EH (cell line): Measurements from ENCODE around the gene TBC1D17.

Experiments
- DNase-seq: peaks from one replicate; pipeline ENCODE4 v3.0.0-alpha.2; 2015; ENCODE audit warnings: low read depth

TBC1D17 gene

GRCh38 chr19:49861541-49862378 lies 15.7 kb upstream of the TBC1D17 start:
- no peak for DNase-seq

DNA sequence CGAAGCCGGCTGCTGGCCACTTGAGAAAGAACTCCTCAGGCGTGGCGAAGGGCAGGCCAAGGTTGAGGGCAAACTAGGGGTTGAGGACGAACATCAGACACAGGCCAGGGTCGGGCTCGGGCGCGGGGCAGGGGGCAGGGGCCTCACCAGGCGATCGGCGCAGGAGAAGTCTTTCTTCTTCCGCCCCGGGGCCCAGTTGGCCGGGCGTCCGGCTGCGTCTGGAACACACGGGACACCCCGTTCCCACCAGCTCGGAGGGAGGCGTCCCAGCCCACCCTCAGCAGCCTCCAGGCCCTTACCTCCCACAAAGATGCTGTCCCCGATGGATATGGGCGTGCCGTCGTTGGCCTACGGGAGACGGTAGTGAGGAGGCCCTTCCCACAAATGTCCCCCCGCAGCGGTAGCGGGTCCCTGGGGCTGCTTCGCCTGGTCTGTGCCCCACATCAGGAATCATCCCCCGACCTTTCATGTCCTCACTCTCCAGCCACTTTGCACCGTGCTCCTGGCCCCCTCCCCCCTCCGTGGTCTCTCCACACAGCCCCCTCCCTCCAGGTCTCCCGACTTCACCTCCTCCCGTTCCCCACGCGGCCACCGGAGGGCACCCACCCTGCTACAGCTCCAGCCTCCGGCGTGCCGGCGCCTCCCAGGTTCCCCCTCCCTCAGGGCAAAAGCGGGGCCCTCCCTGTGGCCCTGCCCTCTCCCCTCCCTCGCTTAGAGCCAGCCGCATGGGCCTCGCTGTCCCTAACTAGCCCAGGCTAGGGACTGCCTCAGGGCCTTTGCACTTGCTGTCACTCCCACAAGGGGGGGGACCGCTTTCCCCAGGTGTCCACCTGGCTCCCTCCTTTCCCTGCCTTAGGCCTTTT lies 14.9 kb upstream of the TBC1D17 start:
- no peak for DNase-seq

GRCh38 chr19:49863254-49863934 lies 14.1 kb upstream of the TBC1D17 start:
- DNase-seq, result no peak

DNA sequence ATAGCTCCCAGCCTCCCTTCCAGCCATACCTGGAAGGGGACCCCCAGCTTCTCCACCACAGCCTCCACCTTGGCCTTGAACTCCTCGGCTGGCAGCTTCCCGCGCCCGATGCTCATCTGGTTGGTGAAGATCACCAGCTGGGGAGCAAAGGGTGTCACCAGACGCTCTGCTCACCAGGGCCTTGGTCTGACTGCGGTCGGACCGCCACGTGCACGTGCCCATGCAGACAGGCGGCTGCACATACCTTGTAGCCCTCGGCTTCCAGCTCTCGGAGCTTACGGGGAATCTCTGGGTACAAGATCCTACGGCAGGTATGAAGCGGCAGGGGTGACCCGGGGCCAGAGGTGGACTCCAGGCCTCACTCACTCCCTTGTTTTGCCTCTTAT lies 13.6 kb upstream of the TBC1D17 start:
- DNase-seq, result no peak

GRCh38 chr19:49864890-49865289 lies 12.6 kb upstream of the TBC1D17 start:
- no peak for DNase-seq

- DNase-seq, result peak; percentile 92
These were observed 10.3 kb upstream of the TBC1D17 start, which contains the start of gene PNKP for GRCh38 chr19:49866933-49867782. Gene PNKP, minus strand, starts transcription at chr19:49867576. Its CDS starts 372 bp downstream, at chr19:49867204.

GRCh38 chr19:49869009-49869483 lies 8.5 kb upstream of the TBC1D17 start:
- no peak for DNase-seq

DNA sequence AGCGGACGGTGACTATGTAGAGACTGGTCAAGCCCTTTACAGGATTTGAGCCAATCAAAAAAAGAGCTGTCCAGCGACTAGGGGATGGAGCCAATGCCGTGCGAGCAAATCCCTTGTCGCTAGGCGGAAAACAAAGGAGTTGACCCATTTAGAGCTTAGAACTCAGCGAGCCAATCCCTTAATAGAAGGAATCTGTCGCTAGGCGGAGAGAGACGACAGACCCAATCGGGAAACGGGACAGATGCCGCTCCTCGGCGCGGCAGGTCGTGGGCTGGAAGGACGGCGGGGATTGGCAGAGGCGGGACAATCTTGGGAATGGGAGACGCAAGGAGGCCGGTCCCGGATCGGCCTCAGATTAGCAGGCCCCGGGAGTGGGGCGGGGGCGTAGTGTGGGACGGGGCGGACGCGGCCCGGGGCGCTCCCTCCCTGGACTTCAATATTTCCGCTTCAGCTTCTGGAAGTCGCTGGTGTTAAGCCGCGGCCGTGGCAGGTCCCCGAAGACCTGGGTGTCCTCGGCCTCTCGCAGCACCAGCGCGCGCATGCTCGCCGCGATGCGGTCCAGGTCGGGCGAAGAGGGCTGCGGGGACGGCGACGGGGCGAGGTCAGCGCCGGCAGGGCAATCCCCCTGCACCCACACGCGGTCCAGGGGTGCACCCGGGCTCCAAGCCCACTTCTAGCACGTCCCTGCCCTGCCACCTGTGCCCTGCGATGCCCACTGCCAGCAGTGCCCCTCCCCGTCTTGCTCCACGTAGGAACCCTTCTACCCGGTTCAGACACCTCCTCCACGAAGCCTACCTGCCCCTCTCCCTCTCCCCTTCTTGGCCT lies 7.8 kb upstream of the TBC1D17 start:
- peak; percentile 100 for DNase-seq

- no peak for DNase-seq
These were observed 7.1 kb upstream of the TBC1D17 start for GRCh38 chr19:49870309-49870901.

DNA sequence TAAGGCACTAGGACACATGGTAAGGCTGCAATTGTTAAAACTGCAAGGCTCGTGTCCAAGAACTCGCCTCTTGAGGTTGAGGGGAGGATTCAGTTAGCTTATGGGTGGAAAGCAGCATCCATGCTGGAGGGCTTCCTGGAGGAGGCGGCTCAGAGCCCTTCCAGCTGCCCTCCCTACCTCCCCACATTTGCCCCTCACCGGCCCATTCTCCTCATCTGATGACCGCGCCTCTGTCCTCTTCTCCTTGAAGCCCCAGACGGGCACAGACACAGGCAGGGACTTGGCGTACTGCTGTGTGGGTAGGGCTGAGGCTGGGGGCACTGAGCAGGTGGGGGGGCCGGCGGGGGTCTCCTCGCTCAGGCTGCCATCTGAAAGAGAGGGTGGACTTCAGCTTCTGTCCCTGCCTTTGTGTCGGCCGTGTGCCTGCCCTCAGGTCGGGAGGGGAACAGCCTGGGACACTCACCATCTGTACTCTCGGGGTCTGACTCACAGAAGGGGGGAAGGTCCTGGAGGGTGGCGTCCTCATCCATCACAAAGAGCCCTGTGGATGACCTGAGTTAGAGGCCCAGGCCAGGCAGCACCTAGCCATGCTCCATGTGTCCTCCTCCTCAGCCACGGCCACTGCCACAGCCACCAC lies 6.0 kb upstream of the TBC1D17 start:
- no peak for DNase-seq

DNA sequence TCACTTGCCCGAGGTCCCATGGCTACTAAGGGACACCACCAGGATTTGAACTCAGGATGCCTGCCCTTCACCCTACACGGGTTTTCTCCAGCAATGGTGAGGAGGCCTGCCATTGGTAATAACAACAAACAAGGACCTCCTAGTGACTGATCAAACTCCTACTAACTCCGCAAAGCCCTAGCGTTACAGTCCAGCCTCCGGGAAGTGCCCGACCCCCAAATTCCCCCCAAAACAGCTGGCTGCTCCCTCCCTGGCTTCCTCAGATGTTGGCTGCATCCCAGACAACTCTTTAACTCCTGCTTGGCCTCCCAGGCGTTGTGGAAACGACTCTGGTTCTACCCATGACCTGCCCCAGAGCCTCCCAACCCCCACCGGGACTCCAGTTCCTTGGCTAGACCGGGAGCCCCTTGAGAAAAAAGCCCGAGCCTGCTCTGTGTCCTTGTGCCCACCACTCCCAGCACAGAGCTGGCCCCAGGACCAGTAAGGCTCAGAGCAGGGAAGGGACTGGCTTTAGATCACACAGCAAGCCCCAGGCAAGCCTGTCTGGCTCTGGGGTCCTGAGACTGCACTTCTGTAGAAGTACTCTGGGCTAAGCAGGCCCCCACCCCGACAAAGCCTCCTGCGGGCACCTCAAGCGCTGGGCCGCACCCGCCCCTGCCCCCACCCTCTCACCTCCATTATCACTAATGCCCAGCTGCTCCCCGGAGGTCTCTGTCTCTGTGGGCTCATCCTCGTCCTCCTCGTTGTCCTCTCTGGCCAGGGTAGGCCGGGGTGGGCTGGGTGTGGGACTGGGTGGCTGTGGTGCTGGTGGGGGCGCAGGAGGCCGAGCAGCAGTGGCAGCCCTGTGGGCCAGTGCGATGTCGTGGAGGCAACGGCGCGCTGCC lies 5.0 kb upstream of the TBC1D17 start:
- no peak for DNase-seq

DNA sequence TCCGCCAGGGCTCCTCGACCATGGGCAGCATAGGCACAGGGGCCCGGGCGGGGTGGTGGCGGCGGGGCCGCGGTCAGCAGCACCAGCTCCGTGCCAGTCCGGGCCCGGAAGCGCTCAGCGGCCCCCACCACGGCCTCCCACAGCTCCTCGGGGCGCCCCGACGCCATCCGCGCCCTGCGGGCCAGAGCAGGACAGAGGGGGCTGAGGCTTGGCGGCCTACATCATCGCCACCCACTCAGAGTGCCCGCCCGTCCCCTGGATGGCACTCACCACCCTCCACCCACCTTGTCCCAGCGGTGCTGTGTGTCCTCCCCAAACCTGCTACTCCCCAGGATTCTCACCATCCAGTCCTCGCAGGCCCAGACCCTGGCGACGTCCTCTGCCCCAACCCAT lies 4.4 kb upstream of the TBC1D17 start:
- no peak for DNase-seq

DNA sequence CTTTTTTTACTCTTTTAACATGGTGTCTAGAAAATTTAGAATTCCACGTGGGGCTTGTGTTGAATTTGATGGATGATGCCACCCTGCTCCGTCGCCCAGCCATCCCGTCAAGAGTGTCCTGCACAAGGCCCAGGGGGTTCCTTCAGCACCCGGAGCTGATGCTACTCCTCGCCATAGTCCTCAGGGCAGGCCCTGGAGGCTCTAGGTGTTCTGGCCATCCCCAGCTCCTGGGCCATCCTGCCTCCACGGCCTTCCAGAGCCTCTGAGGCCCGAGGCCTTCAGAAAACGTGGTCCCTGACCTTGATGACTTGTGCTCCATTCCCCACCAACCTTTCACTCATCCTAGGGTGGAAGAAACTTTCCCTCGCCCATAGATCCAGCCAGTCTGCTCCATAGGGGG lies 3.7 kb upstream of the TBC1D17 start:
- no peak for DNase-seq

DNA sequence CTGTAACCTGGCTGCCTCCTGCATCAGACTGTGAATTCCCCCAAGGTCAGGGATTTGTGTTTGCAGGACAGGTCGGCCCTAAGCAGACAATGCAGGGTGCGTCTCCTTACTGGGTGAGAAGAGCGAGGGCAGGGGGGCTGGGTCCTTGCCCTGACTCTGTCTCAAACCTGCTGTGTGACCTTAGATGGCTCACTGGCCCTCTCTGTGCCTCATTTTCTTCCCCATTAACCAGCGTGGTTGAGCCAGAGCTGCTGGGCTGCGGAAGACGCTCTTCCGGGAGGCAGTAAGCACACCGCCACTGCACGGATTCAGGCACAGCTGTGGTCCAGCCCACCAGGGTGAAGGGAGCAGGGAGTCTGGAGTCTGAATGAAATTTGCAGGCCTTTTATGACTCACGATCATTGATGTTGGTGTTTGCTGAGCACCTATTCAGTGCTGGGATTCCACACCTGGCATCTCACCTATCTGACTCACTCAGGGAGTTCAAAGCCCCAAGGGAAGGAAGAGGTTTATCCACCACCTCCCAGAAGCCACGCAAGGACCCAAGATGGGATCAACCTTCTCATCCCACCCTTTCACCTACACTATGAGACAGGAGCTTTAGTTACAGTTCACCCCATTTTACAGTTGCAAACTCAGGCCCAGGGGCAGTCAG lies 2.9 kb upstream of the TBC1D17 start:
- no peak for DNase-seq

GRCh38 chr19:49875177-49875576 lies 2.3 kb upstream of the TBC1D17 start:
- DNase-seq, result no peak

DNA sequence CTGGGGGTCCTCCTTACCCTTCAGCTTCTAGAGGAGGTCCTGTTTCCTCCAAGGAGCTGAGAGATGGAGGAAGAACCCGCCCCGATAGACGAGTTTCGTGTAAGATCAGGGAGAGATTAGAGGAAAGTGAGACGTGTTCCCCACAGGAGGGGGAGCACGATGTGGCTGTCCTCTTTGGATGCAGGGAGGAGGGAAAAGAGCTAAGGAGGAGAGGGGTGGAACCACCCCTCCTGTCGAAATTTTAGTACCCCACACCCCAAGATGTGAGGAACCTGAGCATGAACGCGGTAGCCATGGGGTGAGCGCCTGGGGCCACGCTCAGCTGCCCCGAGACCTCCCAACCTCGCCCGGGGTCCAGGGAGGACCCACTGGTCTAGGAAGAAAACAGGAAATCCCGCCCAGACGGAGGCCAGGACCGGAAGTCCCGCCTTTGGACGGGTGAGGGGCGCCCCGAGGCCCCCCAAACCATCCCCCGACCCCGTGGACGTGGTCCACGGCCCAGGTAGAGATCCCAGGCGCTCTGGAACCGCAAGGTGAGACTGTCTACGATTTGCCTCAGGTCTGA lies 1.6 kb upstream of the TBC1D17 start:
- peak; percentile 62 for DNase-seq

GRCh38 chr19:49876422-49877019 lies 981 bp upstream of the TBC1D17 start:
- peak; percentile 99 for DNase-seq
